ENCODE data around the gene ATG2A.
A peak's percentile ranks its signal among the peaks of the same experiment; 100 is the strongest.

Gene ATG2A

GRCh38 chr11:64894812-64895452 is 22.1 kb downstream of the ATG2A start:
- Histone ChIP-seq H3K27ac (no peak overlapping the region), H3K4me3 (ENCODE audit: low read depth, low read length) (no peak overlapping the region)
- DNase-seq, result no peak

GRCh38 chr11:64894070-64894811 is 22.8 kb downstream of the ATG2A start:
- TF ChIP-seq CTCF (IDR thresholded peaks at IDR 0.05; ENCODE audit: low read depth, low read length), result peak; percentile 98
- Histone ChIP-seq H3K9me3 (ENCODE audit: severe bottlenecking) (no peaks in the 10 kb centered on the region), H3K27ac (peak overlapping the region; percentile 36), H3K4me3 (ENCODE audit: low read depth, low read length) (no peak overlapping the region), H3K27me3 (ENCODE audit: insufficient read depth, low read depth, severe bottlenecking) (no peaks in the 10 kb centered on the region), H3K36me3 (peaks cover 22% of the 10 kb centered on the region)
- peak; percentile 89 for DNase-seq

More at GRCh38 chr11:64894812-64895452, 22.1 kb downstream of the ATG2A start:
- H3K36me3 ChIP-seq, result peaks cover 22% of the 10 kb centered on the region
- no peaks in the 10 kb centered on the region for H3K27me3 ChIP-seq (ENCODE audit: insufficient read depth, low read depth, severe bottlenecking)
- no peak for TF ChIP-seq CTCF (IDR thresholded peaks at IDR 0.05; ENCODE audit: low read depth, low read length)
- H3K9me3 ChIP-seq (ENCODE audit: severe bottlenecking), result no peaks in the 10 kb centered on the region

GRCh38 chr11:64893194-64894069 is 23.6 kb downstream of the ATG2A start:
- H3K9me3 ChIP-seq (ENCODE audit: severe bottlenecking), result no peaks in the 10 kb centered on the region
- H3K27me3 ChIP-seq (ENCODE audit: insufficient read depth, low read depth, severe bottlenecking), result no peaks in the 10 kb centered on the region
- peaks cover 19% of the 10 kb centered on the region for H3K36me3 ChIP-seq
- no peak for DNase-seq
- TF ChIP-seq CTCF (IDR thresholded peaks at IDR 0.05; ENCODE audit: low read depth, low read length), result no peak
- no peak overlapping the region for H3K4me3 ChIP-seq (ENCODE audit: low read depth, low read length)
- peak overlapping the region; percentile 36; the same call in 1 of the 2 replicates for H3K27ac ChIP-seq

- H3K27me3 ChIP-seq (ENCODE audit: insufficient read depth, low read depth, severe bottlenecking), result no peaks in the 10 kb centered on the region
- DNase-seq, result no peak
- H3K36me3 ChIP-seq, result peaks cover 14% of the 10 kb centered on the region
- no peak overlapping the region for H3K4me3 ChIP-seq (ENCODE audit: low read depth, low read length)
- H3K9me3 ChIP-seq (ENCODE audit: severe bottlenecking), result no peaks in the 10 kb centered on the region
- TF ChIP-seq CTCF (IDR thresholded peaks at IDR 0.05; ENCODE audit: low read depth, low read length), result no peak
- H3K27ac ChIP-seq, result no peak overlapping the region; the same call in 1 of the 2 replicates
Observed at GRCh38 chr11:64892838-64893193, 24.2 kb downstream of the ATG2A start.

- no peak for DNase-seq
- no peak overlapping the region for H3K4me3 ChIP-seq (ENCODE audit: low read depth, low read length)
- H3K36me3 ChIP-seq, result peaks cover 14% of the 10 kb centered on the region
Observed at GRCh38 chr11:64892411-64892831, 24.6 kb downstream of the ATG2A start.

More at GRCh38 chr11:64892411-64892831, 24.6 kb downstream of the ATG2A start:
- Histone ChIP-seq H3K27me3 (ENCODE audit: insufficient read depth, low read depth, severe bottlenecking) (no peaks in the 10 kb centered on the region), H3K27ac (no peak overlapping the region; the same call in 1 of the 2 replicates), H3K9me3 (ENCODE audit: severe bottlenecking) (no peaks in the 10 kb centered on the region)
- TF ChIP-seq CTCF (IDR thresholded peaks at IDR 0.05; ENCODE audit: low read depth, low read length), result no peak
